CD4-positive, alpha-beta T cell treated with Interleukin-15 for 1 hour (primary cell): ENCODE data around the gene RNF4.
"Not testable (repeated sequence)": the region's sequence is repeated elsewhere in the genome, so short reads cannot be mapped to it uniquely, and the experiment has no call there.

Experiments used
- DNase-seq: peaks from one replicate; pipeline ENCODE4 v3.0.0-alpha.2; 2020

Gene RNF4

GRCh38 chr4:2489081-2489805, 20.3 kb downstream of the RNF4 start:
- no peak for DNase-seq

- no peak for DNase-seq
Measured at GRCh38 chr4:2489841-2490552, 21.1 kb downstream of the RNF4 start.

GRCh38 chr4:2492970-2493369, 24.1 kb downstream of the RNF4 start:
- no peak for DNase-seq

GRCh38 chr4:2494992-2495391, 26.1 kb downstream of the RNF4 start:
- no peak for DNase-seq

GRCh38 chr4:2497324-2497723, 28.4 kb downstream of the RNF4 start:
- DNase-seq, result no peak

GRCh38 chr4:2497931-2498330, 29.0 kb downstream of the RNF4 start:
- DNase-seq, result peak; percentile 36

- no peak for DNase-seq
Measured at GRCh38 chr4:2500547-2500946, 31.6 kb downstream of the RNF4 start.

- no peak for DNase-seq
Measured at GRCh38 chr4:2501034-2501594, 32.2 kb downstream of the RNF4 start.

GRCh38 chr4:2503809-2504208, 34.9 kb downstream of the RNF4 start:
- no peak for DNase-seq

- no peak for DNase-seq
Measured at GRCh38 chr4:2507259-2507658, 38.4 kb downstream of the RNF4 start.

- DNase-seq, result no peak
Measured at GRCh38 chr4:2507855-2508254, 38.9 kb downstream of the RNF4 start.

- DNase-seq, result no peak
Measured at GRCh38 chr4:2510351-2511259, 41.7 kb downstream of the RNF4 start.

GRCh38 chr4:2511645-2512131, 42.8 kb downstream of the RNF4 start:
- DNase-seq, result no peak

GRCh38 chr4:2512396-2513135, 43.7 kb downstream of the RNF4 start:
- DNase-seq, result no peak

- DNase-seq, result not testable (repeated sequence)
Measured at GRCh38 chr4:2514193-2514592, 45.3 kb downstream of the RNF4 start.

- not testable (repeated sequence) for DNase-seq
Measured at GRCh38 chr4:2514944-2515343, 46.0 kb downstream of the RNF4 start.

GRCh38 chr4:2515830-2516550, 47.1 kb downstream of the RNF4 start:
- no peak for DNase-seq

- no peak for DNase-seq
Measured at GRCh38 chr4:2516635-2517034, 47.7 kb downstream of the RNF4 start.

- no peak for DNase-seq
Measured at GRCh38 chr4:2526559-2526958, 57.7 kb downstream of the RNF4 start.

- no peak for DNase-seq
Measured at GRCh38 chr4:2534904-2535375, 66.0 kb downstream of the RNF4 start.
